Measurements from ENCODE around the gene CRYBB1.
A peak's percentile ranks its signal among the peaks of the same experiment; 100 is the strongest.

Gene CRYBB1

GRCh38 chr22:26592421-26592891, 25.4 kb downstream of the CRYBB1 start:
- Histone ChIP-seq H3K27ac (no peak overlapping the region), H3K4me3 (no peak overlapping the region), H3K36me3 (no peaks in the 10 kb centered on the region), H3K9me3 (no peaks in the 10 kb centered on the region), H3K27me3 (no peaks in the 10 kb centered on the region), H3K4me1 (peaks cover 0 to 18% (median 10%) of the 10 kb centered on the region in 4 donors)
- no peak for DNase-seq
- intact Hi-C loops (cut with DNase I; ENCODE audit: low total_unique reads): no loop called here
- TF ChIP-seq, protein P1, sequence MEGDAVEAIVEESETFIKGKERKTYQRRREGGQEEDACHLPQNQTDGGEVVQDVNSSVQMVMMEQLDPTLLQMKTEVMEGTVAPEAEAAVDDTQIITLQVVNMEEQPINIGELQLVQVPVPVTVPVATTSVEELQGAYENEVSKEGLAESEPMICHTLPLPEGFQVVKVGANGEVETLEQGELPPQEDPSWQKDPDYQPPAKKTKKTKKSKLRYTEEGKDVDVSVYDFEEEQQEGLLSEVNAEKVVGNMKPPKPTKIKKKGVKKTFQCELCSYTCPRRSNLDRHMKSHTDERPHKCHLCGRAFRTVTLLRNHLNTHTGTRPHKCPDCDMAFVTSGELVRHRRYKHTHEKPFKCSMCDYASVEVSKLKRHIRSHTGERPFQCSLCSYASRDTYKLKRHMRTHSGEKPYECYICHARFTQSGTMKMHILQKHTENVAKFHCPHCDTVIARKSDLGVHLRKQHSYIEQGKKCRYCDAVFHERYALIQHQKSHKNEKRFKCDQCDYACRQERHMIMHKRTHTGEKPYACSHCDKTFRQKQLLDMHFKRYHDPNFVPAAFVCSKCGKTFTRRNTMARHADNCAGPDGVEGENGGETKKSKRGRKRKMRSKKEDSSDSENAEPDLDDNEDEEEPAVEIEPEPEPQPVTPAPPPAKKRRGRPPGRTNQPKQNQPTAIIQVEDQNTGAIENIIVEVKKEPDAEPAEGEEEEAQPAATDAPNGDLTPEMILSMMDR (IDR thresholded peaks at IDR 0.05): no peak

DNA sequence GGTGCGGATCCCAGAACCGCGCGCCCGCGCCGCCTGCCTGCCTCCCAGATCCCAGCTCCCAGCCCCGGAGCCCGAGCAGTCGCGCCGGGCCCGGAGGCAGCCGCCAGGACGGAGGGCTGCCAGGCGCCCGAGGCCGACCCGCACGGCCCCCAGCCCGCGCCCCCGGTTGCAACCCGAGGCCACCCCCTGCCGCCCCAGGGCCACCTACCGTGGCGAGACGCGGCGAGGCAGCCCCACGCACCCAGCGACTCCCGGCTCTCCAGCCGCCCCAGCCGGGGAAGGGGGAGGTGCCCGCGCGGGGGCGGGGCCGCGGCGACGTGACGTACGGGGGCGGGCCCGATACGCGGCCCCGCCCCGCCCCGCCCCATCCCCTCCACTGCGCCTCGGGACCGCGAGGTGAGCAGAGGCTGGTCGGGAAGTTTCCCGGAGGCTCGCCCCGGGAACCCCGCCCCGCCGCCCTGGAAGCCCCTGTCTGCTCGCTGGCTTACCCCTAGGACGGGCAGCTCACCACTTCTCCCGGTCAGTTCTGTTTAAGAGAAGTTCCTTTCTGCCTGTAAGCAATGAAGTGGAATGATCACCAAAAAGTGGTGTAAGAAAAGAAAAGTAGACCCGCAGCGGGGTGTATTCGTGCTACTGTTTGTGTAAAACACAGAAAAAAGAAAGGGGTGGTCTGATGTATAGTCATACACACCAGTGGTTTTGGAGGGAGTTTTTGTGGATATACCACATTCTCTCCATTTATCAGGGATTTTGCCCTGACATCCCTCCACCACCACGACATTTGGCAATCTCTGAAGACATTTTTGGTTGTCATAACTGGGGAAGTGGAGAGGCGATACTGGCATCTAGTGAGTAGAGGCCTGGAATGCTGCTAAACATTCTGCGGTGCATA, 27.7 kb downstream of the CRYBB1 start, which contains the start of gene TPST2:
Gene TPST2 (minus strand): TSS at position 288 of the 892 bp plus-strand sequence. CDS start 48,502 bp downstream, outside the sequence.
- intact Hi-C loops (cut with DNase I; ENCODE audit: low total_unique reads): loop anchor here (10.0 kb wide), 1 partner anchor 105 kb away; the partner anchor contains the start of genes HPS4 and SRRD
- Histone ChIP-seq H3K9me3 (no peaks in the 10 kb centered on the region), H3K27me3 (no peaks in the 10 kb centered on the region), H3K4me3 (peak within 1 kb of the TSS; percentile 72 to 94), H3K36me3 (no peaks in the 10 kb centered on the region), H3K27ac (peak within 1 kb of the TSS; percentile 73 to 82), H3K4me1 (peaks cover 0 to 28% (median 16%) of the 10 kb centered on the region in 4 donors)
- DNase-seq: peak; percentile 54 to 87
- TF ChIP-seq, protein P1 (IDR thresholded peaks at IDR 0.05): no peak

DNA sequence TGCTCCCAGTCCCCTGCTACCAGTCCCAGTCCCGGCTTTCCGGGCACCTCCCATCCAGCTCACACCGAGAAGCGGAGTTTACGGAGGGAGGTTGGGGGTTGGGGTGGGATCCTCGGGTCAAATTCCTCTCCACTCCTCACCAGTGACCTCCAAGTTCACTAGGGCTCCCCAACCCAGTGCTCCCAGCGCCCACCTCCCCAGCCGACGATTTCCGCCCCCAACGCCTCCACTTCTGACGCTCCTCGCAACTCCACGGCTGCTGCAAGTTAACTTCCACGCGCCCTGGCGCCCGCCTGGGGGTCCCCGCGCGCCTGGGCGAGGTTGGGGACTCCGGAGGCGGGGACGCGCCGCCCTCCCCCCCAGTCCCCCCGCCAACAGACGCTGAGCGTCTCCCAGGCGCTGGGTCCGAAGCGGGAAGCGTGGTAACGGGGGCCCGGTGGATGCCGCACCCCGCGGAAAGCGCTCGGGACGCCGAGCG, 28.4 kb downstream of the CRYBB1 start:
- no peaks in the 10 kb centered on the region for H3K36me3 ChIP-seq
- peaks cover 0 to 35% (median 20%) of the 10 kb centered on the region in 4 donors for H3K4me1 ChIP-seq
- H3K4me3 ChIP-seq: peak overlapping the region; percentile 72 to 94
- no peaks in the 10 kb centered on the region for H3K9me3 ChIP-seq
- peak overlapping the region; percentile 73 to 82 for H3K27ac ChIP-seq
- TF ChIP-seq, protein P1 (IDR thresholded peaks at IDR 0.05): no peak
- DNase-seq: no peak
- intact Hi-C loops (cut with DNase I; ENCODE audit: low total_unique reads): loop anchor here (10.0 kb wide), 1 partner anchor 105 kb away; the partner anchor contains the start of genes HPS4 and SRRD
- no peaks in the 10 kb centered on the region for H3K27me3 ChIP-seq

DNA sequence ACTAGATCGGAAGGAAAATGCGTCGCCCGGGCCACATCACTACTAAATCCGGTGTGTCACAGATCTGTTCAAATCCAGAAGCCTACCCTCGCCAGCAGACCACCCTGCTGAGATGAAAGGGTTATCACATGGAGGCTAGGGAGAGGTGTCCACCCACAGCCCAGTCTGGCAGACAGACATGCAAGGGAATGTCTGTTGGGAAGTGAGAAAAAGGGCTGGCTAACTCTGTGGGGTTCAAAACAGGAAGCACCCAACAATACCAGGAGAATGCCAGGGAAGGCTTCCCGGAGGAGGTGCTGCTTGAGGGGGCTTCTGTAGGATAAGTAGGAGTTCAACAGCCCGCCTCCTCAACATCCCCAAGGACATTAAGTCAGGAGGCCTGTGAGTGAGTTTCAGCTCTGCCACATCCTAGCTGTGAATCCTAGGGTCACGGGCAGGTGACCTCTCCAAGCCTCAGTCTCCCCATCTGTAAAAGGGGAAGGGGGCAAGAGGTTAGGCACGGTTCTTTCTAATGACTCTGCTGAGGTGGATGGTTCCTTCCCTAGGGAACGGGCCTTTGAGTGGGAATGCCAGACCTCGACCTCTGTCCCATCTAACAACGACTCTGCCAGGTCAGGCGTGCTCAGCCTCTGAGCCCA, 29.0 kb downstream of the CRYBB1 start:
- no peak for DNase-seq
- H3K36me3 ChIP-seq: no peaks in the 10 kb centered on the region
- H3K4me1 ChIP-seq: peaks cover 0 to 35% (median 20%) of the 10 kb centered on the region in 4 donors
- TF ChIP-seq, protein P1 (IDR thresholded peaks at IDR 0.05): no peak
- peak overlapping the region; percentile 72 to 94 for H3K4me3 ChIP-seq
- intact Hi-C loops (cut with DNase I; ENCODE audit: low total_unique reads): loop anchor here (10.0 kb wide), 1 partner anchor 104 kb away; the partner anchor contains the start of genes HPS4 and SRRD
- H3K9me3 ChIP-seq: no peaks in the 10 kb centered on the region
- peak overlapping the region; percentile 73 to 82 for H3K27ac ChIP-seq
- no peaks in the 10 kb centered on the region for H3K27me3 ChIP-seq

DNA sequence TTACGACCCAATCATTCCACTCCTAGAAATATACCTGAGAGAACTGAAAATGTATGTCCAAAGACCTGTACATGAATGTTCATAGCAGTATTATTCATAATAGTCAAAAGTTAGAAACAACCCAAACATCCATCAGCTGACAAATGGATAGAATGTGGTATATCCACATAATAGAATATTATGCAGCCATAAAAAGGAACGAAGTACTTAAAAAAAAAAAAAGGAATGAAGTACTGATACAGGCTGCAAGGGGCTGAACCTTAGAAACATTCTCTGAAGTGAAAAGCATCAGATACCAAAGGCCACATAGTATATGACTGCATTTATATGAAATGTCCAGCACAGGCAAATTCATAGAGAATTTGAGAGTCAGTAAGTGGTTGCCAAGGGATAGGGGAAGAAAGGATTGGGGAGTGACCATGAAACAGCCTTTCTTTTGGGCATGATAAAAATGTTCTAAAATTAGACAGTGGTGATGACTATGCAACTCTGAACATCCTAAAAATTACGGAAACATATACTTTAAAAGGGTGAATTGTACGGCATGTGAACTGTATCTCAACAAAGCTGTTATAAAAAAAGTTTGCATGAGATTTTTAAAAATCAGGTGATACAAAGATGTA, 29.7 kb downstream of the CRYBB1 start:
- no peak overlapping the region for H3K4me3 ChIP-seq
- TF ChIP-seq, protein P1 (IDR thresholded peaks at IDR 0.05): no peak
- H3K4me1 ChIP-seq: peaks cover 0 to 35% (median 20%) of the 10 kb centered on the region in 4 donors
- no peaks in the 10 kb centered on the region for H3K27me3 ChIP-seq
- intact Hi-C loops (cut with DNase I; ENCODE audit: low total_unique reads): loop anchor here (10.0 kb wide), 1 partner anchor 103 kb away; the partner anchor contains the start of genes HPS4 and SRRD
- H3K27ac ChIP-seq: no peak overlapping the region
- no peaks in the 10 kb centered on the region for H3K9me3 ChIP-seq
- no peak for DNase-seq
- H3K36me3 ChIP-seq: no peaks in the 10 kb centered on the region
